GM21737 (cell line): Measurements from ENCODE around the gene RPL29.
"Not testable (repeated sequence)": the region's sequence is repeated elsewhere in the genome, so short reads cannot be mapped to it uniquely, and the experiment has no call there.

Experiments
- ATAC-seq: cut with Tn5 transposase; IDR thresholded peaks from one replicate; pipeline ENCODE4 v1.9.1; 2021; ENCODE audit warnings: mild to moderate bottlenecking, moderate library complexity; ENCODE audit not compliant: unreplicated experiment

Gene RPL29

GRCh38 chr3:52006017-52006819 lies 10.5 kb upstream of the RPL29 start:
- ATAC-seq, result no peak

DNA sequence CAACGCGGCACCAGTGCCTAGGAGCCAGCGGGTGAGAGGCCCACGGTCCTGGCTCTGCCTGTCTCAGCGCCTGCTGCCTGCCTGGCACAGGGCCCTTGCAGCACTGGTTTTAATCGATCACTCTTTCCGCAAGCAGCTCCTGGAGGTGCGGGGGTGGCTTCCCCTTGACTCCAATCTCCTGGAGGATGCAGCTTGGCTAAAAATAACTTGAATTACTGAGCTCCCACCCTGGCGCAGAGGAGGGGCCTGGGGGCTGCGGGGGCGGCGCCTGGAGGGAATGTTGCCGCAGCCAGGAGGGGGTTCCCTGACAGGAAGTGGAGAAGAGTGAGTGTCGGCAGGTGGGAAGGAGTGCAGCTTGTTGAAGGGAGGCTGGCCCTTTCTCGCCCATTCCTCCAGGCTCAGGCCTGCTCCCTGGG lies 9.9 kb upstream of the RPL29 start:
- ATAC-seq, result no peak

DNA sequence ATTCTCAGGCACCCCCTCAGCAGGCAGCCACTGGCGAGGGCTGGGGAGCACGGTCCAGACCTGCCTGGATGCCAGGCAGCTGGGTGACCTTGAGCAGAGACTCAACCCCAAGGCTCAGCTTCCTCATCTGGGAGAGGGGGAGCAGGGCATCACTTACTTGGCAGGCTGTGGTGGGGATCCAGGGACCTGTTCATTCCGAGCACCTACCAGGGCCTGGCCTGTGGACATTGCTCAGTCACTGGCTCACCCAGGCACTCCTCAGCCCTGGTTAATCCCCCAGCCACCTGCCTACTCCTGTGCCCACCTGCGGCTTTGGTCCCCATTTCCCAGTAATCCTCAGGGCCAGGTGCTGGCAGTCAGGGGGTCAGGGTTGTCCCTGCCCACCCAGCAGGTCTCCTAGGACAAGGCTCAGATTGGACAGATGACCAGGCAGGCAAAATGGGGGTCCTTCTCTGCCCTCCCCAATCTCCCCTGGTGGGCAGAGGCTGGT lies 9.3 kb upstream of the RPL29 start:
- no peak for ATAC-seq

DNA sequence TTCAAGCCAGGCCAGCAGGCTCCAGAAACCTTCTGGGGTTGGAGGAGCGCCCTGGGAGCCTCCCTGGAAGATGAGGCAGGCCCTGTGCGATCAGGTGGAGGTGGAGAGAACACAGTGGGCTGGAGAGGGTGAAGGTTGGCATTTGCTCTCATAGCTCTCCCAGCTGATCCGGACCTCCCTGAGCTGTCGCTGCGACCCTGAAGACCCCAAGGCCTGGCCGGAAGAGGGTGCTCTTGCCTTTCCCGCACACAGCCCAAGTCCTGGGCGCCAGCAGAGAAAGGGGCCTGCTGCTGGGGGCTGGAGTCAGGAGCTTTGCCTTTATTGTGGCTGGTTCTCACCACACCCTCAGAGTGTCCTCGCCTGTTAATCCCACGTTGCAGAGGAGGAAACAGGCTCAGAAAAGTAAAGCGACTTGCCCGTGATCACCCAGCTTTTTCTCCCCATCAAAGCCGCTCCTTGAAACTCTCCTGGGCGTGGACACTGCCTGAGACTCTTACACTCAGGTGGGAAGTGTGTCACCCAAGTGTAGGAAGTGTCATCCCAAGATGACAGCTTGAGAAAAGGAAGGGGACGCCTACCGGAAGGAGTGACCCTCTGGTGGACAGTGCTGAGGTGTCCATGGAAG lies 8.6 kb upstream of the RPL29 start:
- no peak for ATAC-seq

DNA sequence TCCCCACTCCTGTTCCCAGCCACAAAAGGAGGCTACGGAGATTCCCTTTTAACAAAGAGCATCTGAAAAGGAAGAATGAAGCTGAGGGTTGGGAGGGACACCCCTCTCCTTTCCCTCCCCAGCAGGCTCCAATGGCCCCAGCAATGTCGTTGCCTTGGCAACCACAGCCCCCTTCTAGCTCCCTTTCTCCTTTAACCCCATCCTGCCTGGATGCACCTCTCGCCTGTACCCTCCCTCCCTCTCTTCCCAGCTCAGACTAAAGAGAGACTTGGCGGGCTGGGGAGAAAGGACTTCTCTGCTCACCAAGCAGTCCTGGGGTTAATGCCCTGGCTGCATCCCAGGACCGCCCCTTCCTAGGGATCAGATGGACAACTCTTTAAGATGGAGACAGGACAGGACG lies 7.1 kb upstream of the RPL29 start:
- no peak for ATAC-seq

- peak; percentile 73 for ATAC-seq
Measured at GRCh38 chr3:52001443-52001974, 5.8 kb upstream of the RPL29 start.

DNA sequence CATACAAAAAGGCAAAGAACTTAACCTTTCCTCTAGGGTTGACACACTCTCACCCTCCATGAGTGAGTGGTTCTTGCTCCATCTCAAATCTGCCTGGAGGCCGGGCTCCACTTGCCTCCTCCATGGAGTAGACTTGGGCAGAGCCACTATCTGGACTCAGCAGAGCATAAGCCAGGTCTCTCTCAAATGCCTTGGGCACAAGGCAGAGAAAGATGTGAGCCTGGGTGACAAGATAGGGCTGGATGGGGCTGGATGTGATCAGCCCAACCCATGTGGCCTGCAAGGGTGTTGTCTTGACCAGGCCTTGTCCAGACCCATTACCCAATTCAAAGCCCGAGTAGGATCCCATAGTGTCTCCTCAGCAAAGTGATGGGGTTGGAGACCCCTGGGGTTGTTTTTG lies 4.2 kb upstream of the RPL29 start:
- ATAC-seq, result no peak

GRCh38 chr3:51998774-51999173 lies 3.1 kb upstream of the RPL29 start:
- no peak for ATAC-seq

DNA sequence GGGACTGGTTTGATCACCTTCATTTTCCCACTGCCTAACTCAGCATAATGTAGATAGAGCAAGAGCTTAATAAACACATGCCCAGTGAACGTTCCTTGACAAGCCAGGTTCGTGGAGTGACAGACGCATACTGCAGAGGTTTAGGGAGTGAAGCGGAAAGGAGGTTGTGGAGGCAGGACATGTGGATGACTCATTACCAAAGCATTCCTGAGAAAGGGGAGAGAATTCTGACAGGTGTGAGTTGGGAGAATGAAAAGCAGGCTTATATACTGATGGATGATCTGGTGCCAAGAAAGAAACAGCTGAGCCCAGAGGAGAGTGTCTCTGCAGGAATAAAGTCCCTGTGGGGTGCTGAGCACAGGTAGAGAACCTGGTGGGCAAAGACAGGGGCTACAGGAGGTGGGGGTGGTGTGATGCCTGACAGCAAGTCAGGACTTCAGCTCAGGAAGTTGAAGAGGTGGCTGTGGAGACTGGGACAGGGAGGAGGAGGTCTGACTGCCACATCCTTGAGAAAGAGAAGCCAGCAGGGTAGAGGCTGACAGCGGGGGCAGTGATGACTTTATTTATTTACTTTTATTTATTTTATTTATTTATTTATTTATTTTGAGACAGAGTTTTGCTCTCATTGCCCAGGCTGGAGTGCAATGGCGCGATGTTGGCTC lies 2.4 kb upstream of the RPL29 start:
- ATAC-seq, result no peak

DNA sequence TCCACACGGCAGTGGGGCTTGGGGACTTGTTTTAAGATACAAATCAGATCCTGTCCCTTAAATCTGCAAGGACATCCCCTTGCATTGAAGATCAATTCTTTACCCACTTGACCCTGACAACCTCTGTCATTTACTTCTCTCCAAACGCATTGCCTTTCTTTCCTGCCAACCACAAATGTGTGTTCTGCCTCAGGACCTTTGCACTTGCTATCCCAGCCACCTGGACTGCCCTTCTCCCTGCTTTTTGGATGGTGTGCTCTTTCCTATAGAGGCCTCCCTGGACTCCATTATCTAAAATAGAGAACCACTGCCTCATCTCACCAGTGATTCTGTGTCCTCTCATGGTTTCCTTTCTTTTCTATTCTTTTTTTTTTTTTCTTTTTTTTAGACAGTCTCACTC lies 1.5 kb upstream of the RPL29 start:
- no peak for ATAC-seq

- no peak for ATAC-seq
Measured at GRCh38 chr3:51994530-51994929, 1.2 kb downstream of the RPL29 start.

DNA sequence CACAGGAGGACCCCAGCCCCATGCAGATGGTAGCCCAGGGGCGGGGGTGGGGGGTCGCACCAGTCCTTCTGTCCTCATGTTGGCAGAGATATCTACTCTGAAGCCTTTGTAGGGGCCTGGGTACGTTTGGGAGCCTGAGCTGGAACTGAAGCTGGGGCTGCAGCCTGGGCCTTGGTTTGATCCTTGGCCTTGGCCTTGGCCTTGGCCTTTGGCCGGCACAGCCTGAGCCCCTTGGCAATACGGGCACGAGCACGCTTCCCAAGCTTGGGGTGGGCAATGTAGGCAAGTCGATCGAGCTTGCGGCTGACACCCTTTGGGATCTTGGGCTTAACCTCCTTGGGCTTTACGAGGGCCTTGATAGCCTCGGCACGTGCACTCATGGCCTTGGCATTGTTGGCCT lies 2.0 kb downstream of the RPL29 start:
- not testable (repeated sequence) for ATAC-seq

- no peak for ATAC-seq
Measured at GRCh38 chr3:51992017-51992682, 3.5 kb downstream of the RPL29 start.

DNA sequence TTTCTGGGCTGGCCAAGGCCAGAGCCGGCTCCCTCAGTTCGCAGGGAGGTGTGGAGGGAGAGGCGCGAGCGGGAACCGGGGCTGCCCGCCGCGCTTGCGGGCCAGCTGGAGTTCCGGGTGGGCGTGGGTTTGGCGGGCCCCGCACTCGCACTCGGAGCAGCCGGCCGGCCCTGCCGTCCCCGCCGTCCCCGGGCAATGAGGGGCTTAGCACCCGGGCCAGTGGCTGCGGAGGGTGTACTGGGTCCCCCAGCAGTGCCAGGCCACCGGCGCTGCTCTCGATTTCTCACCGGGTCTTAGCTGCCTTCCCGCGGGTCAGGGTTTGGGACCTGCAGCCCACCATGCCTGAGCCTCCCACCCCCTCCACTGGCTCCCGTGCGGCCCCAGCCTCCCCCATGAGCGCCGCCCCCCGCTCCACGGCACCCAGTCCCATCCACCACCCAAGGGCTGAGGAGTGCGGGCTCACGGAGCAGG lies 5.2 kb downstream of the RPL29 start:
- ATAC-seq, result not testable (repeated sequence)

DNA sequence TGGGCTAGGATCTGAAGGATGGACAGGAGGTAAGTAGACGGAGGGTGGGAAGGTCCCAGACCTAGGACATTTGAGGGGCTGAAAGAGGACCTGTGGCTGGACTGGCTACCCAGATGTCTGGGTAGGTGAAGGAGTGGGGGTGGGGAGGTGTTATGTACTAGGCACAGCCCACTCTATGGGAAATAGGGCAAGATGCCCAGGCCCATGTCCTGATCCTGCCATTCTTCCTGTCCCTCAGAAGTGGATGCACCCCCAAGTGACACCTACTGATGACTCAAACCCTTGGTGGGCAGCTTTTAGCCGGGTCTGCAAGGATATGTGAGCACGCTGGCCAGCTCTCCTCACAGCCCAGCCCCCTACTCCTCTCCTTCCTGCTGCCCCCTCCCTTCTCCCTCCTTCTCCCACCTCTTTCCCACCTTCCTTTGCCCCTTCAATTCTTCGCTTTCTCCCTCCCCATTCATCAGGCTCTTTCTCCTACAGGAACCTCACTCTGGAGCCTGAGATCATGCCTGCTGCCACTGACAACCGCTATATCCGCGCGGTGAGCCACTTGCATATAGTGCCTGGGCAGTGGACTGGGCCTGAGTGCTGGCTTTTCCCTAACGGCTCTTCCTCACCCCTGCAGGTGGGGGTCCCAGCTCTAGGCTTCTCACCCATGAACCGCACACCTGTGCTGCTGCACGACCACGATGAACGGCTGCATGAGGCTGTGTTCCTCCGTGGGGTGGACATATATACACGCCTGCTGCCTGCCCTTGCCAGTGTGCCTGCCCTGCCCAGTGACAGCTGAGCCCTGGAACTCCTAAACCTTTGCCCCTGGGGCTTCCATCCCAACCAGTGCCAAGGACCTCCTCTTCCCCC lies 7.2 kb downstream of the RPL29 start:
- no peak for ATAC-seq

DNA sequence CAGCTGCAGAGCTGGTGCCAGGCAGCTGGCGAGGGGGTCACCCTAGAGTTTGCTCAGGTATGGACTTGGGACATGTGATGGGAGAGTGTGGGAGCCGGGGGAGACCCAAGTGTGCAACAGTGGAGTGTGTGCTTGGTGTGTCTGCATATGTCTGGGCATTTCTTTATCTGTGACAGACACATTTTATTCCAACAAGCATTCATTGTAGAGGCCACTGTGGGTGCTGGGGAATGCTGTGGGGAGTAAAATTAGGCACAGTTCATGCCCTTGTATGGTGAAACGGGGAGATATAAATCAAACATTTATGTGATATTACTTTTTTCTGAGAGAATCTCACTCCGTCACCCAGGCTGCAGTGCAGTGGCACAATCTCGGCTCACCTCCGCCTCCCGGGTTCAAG lies 8.1 kb downstream of the RPL29 start:
- no peak for ATAC-seq

DNA sequence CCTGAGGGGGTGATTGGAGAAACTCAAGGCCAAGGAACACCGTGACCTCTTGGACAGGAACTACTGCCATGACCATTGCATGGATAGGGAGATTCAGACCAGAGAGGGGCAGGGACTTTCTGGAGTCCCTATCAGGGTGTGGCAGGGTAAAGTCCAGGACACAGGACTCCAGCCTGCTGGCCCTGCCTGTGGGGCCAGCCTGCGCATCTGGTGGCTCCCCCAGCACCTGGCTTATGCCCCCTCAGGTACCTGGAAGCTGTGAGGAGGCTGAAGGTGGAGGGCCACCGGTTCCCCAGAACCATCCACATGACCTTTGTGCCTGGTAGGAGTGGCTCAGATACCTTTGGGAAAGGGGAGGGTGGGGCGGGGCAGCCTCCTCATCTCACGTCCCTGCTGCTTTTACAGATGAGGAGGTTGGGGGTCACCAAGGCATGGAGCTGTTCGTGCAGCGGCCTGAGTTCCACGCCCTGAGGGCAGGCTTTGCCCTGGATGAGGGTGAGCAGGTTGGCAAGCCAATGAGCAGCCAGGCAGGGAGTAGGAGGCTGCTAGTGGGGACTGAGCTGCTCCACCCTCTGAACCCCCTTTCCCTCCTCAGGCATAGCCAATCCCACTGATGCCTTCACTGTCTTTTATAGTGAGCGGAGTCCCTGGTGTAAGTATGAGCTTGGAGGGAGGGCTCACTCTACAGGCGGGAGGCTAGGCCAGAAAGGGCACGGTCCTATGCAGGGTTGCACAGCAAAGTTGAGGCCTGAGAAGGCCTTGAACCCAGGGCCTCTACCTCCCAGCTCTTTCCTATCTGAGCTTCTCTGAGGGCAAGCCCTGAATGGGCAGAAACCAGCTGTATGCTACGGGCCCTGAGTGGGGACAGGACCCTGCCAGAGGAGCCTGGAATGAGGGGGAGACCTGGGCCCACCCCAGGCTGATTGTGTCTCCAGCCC lies 9.4 kb downstream of the RPL29 start:
- ATAC-seq, result no peak

- no peak for ATAC-seq
Measured at GRCh38 chr3:51985063-51985462, 10.6 kb downstream of the RPL29 start.

- ATAC-seq, result no peak
Measured at GRCh38 chr3:51984269-51984647, 11.4 kb downstream of the RPL29 start.
